Cardiac septum (tissue), 1 donor: ENCODE data around the gene JPH3. TPM values are rescaled to one million over a fixed set of nuclear protein-coding genes. Genes with fewer than 3 reads are reported as not detected.

Source experiments
- DNase-seq: peaks from one replicate; pipeline ENCODE4 v3.0.0-alpha.2; 2020; ENCODE audit warnings: low spot score
- intact Hi-C: fragments of 100-400 bp; cut with DNase I; formaldehyde crosslinking; loops from one replicate; pipeline ENCODE4 v1.14.0; 2022
- long read RNA-seq: library from polyadenylated mRNA; unstranded; transcript quantifications from one replicate; pipeline ENCODE4 v2.0.0, GENCODE V29; 2021
- total RNA-seq: library from RNA; stranded (reverse); fragmentation: NEBNext Ultra II Directional; extraction: Animal tissue kit (Norgen Biotek cat#: 25700); gene quantifications from one replicate; pipeline ENCODE4 v1.2.1, GENCODE V29; 2021
- donor health status: DM: no; HTN: no; CAD: no.

The JPH3 gene
- total RNA-seq: 0.11 TPM
- long read RNA-seq, partial matches to known transcripts: 0 of 1 reads
- long read RNA-seq, other reads (novel, unspliced or antisense): 1 of 1 reads

- intact Hi-C loops: no loop called here
- DNase-seq: no peak
Observed at GRCh38 chr16:87602001-87602775, at the start of gene JPH3. TSS of gene JPH3 (plus strand) at chr16:87602508. CDS start at chr16:87603147, 639 bp downstream.

- intact Hi-C loops: loop anchor here (5.0 kb wide), 1 partner anchor 136 kb away; no protein-coding TSS in a partner anchor
- DNase-seq: no peak
Observed at GRCh38 chr16:87552772-87553573, 49.3 kb upstream of the JPH3 start.

- intact Hi-C loops: loop anchor here (5.0 kb wide), 1 partner anchor 138 kb away; no protein-coding TSS in a partner anchor
- DNase-seq: no peak
Observed at GRCh38 chr16:87554754-87555427, 47.4 kb upstream of the JPH3 start.

- intact Hi-C loops: no loop called here
- DNase-seq: no peak
Observed at GRCh38 chr16:87555647-87556046, 46.7 kb upstream of the JPH3 start.

- DNase-seq: no peak
- intact Hi-C loops: no loop called here
Observed at GRCh38 chr16:87556941-87557459, 45.3 kb upstream of the JPH3 start.

- intact Hi-C loops: no loop called here
- DNase-seq: no peak
Observed at GRCh38 chr16:87558682-87559081, 43.6 kb upstream of the JPH3 start.

GRCh38 chr16:87559945-87560344 lies 42.4 kb upstream of the JPH3 start:
- intact Hi-C loops: no loop called here
- DNase-seq: no peak

GRCh38 chr16:87560428-87561199 lies 41.7 kb upstream of the JPH3 start:
- DNase-seq: no peak
- intact Hi-C loops: no loop called here

- no peak for DNase-seq
- intact Hi-C loops: no loop called here
Observed at GRCh38 chr16:87561200-87562105, 40.9 kb upstream of the JPH3 start.

GRCh38 chr16:87562201-87562600 lies 40.1 kb upstream of the JPH3 start:
- DNase-seq: no peak
- intact Hi-C loops: no loop called here

- intact Hi-C loops: no loop called here
- no peak for DNase-seq
Observed at GRCh38 chr16:87563022-87563421, 39.3 kb upstream of the JPH3 start.

GRCh38 chr16:87563714-87564523 lies 38.4 kb upstream of the JPH3 start:
- DNase-seq: no peak
- intact Hi-C loops: no loop called here

- no peak for DNase-seq
- intact Hi-C loops: no loop called here
Observed at GRCh38 chr16:87564524-87564778, 37.9 kb upstream of the JPH3 start.

GRCh38 chr16:87569601-87570571 lies 32.4 kb upstream of the JPH3 start:
- DNase-seq: no peak
- intact Hi-C loops: loop anchor here (5.0 to 10.0 kb wide), 2 partner anchors 153 to 245 kb away; no protein-coding TSS in a partner anchor

- intact Hi-C loops: loop anchor here (5.0 to 10.0 kb wide), 2 partner anchors 153 to 246 kb away; no protein-coding TSS in a partner anchor
- no peak for DNase-seq
Observed at GRCh38 chr16:87570572-87570937, 31.8 kb upstream of the JPH3 start.
